Activated CD8-positive, alpha-beta memory T cell treated with anti-CD3 and anti-CD28 coated beads for 1 hour (primary cell): Measurements from ENCODE around the gene SNX5.

Experiments
- DNase-seq, 2 donors: peaks; one replicate each; pipeline ENCODE4 v3.0.0-alpha.2; 2020; ENCODE audit warnings: low read depth in 1 of 2; ENCODE audit errors: extremely low read depth in 1 of 2

The SNX5 gene

GRCh38 chr20:17993546-17993945 lies 25.0 kb upstream of the SNX5 start:
- no peak for DNase-seq

GRCh38 chr20:17992847-17993513 lies 24.4 kb upstream of the SNX5 start:
- no peak for DNase-seq

- no peak for DNase-seq
Observed at GRCh38 chr20:17992224-17992637, 23.6 kb upstream of the SNX5 start.

GRCh38 chr20:17990278-17990972 lies 21.8 kb upstream of the SNX5 start:
- no peak for DNase-seq

GRCh38 chr20:17987988-17988387 lies 19.4 kb upstream of the SNX5 start:
- DNase-seq: no peak

GRCh38 chr20:17985388-17986018 lies 16.9 kb upstream of the SNX5 start:
- no peak for DNase-seq

- DNase-seq: no peak
Observed at GRCh38 chr20:17976305-17976704, 7.7 kb upstream of the SNX5 start.

GRCh38 chr20:17972121-17972520 lies 3.5 kb upstream of the SNX5 start:
- DNase-seq: no peak

- no peak for DNase-seq
Observed at GRCh38 chr20:17971300-17972013, 2.9 kb upstream of the SNX5 start.

- no peak for DNase-seq
Observed at GRCh38 chr20:17969884-17970409, 1.4 kb upstream of the SNX5 start.

- DNase-seq: no peak
Observed at GRCh38 chr20:17969278-17969883, 787 bp upstream of the SNX5 start.

GRCh38 chr20:17967521-17968365 lies 851 bp downstream of the SNX5 start:
- DNase-seq: peak in 1 of 2 donors; percentile 13

- no peak for DNase-seq
Observed at GRCh38 chr20:17966432-17967310, 1.9 kb downstream of the SNX5 start.

GRCh38 chr20:17965042-17965697 lies 3.4 kb downstream of the SNX5 start:
- no peak for DNase-seq

- no peak for DNase-seq
Observed at GRCh38 chr20:17964632-17965031, 4.0 kb downstream of the SNX5 start.

GRCh38 chr20:17964073-17964472 lies 4.5 kb downstream of the SNX5 start:
- no peak for DNase-seq

GRCh38 chr20:17963114-17963897 lies 5.3 kb downstream of the SNX5 start:
- DNase-seq: no peak

- DNase-seq: no peak
Observed at GRCh38 chr20:17961587-17961940, 7.0 kb downstream of the SNX5 start.
